IPS-20b (cell line): ENCODE data around the gene JMJD1C.
"Not testable (repeated sequence)": the region's sequence is repeated elsewhere in the genome, so short reads cannot be mapped to it uniquely, and the experiment has no call there.

Source experiments
- H3K27ac ChIP-seq: one replicate; pipeline ENCODE4 v1.5.1; 2013; ENCODE audit warnings: low read length
- H3K27me3 ChIP-seq: 2 replicates; pipeline ENCODE4 v1.6.1; 2013; ENCODE audit warnings: mild to moderate bottlenecking, low read length, inconsistent platforms; ENCODE audit not compliant: insufficient read depth
- H3K36me3 ChIP-seq: 2 replicates; pipeline ENCODE4 v1.6.1; 2013; ENCODE audit warnings: low read depth, mild to moderate bottlenecking, inconsistent platforms, low read length, moderate library complexity; ENCODE audit not compliant: insufficient read depth
- H3K4me1 ChIP-seq: 2 replicates; pipeline ENCODE4 v1.6.1; 2013; ENCODE audit warnings: mild to moderate bottlenecking, control low read depth, inconsistent platforms, low read length, moderate library complexity; ENCODE audit not compliant: insufficient read depth
- H3K4me3 ChIP-seq: 2 replicates; pipeline ENCODE4 v1.5.1; 2013; ENCODE audit warnings: mild to moderate bottlenecking, low read length, inconsistent platforms
- H3K9ac ChIP-seq: 2 replicates; pipeline ENCODE4 v1.6.1; 2013; ENCODE audit warnings: low read depth, mild to moderate bottlenecking, inconsistent platforms, low read length, moderate library complexity
- H3K9me3 ChIP-seq: 2 replicates; pipeline ENCODE4 v1.6.1; 2013; ENCODE audit warnings: mild to moderate bottlenecking, low read depth, low read length, inconsistent platforms; ENCODE audit not compliant: insufficient read depth

JMJD1C gene, protein sequence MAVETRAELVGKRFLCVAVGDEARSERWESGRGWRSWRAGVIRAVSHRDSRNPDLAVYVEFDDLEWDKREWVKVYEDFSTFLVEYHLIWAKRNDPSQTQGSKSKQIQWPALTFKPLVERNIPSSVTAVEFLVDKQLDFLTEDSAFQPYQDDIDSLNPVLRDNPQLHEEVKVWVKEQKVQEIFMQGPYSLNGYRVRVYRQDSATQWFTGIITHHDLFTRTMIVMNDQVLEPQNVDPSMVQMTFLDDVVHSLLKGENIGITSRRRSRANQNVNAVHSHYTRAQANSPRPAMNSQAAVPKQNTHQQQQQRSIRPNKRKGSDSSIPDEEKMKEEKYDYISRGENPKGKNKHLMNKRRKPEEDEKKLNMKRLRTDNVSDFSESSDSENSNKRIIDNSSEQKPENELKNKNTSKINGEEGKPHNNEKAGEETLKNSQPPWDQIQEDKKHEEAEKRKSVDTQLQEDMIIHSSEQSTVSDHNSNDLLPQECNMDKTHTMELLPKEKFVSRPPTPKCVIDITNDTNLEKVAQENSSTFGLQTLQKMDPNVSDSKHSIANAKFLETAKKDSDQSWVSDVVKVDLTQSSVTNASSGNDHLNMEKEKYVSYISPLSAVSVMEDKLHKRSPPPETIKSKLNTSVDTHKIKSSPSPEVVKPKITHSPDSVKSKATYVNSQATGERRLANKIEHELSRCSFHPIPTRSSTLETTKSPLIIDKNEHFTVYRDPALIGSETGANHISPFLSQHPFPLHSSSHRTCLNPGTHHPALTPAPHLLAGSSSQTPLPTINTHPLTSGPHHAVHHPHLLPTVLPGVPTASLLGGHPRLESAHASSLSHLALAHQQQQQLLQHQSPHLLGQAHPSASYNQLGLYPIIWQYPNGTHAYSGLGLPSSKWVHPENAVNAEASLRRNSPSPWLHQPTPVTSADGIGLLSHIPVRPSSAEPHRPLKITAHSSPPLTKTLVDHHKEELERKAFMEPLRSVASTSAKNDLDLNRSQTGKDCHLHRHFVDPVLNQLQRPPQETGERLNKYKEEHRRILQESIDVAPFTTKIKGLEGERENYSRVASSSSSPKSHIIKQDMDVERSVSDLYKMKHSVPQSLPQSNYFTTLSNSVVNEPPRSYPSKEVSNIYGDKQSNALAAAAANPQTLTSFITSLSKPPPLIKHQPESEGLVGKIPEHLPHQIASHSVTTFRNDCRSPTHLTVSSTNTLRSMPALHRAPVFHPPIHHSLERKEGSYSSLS (N-terminal part only)

DNA sequence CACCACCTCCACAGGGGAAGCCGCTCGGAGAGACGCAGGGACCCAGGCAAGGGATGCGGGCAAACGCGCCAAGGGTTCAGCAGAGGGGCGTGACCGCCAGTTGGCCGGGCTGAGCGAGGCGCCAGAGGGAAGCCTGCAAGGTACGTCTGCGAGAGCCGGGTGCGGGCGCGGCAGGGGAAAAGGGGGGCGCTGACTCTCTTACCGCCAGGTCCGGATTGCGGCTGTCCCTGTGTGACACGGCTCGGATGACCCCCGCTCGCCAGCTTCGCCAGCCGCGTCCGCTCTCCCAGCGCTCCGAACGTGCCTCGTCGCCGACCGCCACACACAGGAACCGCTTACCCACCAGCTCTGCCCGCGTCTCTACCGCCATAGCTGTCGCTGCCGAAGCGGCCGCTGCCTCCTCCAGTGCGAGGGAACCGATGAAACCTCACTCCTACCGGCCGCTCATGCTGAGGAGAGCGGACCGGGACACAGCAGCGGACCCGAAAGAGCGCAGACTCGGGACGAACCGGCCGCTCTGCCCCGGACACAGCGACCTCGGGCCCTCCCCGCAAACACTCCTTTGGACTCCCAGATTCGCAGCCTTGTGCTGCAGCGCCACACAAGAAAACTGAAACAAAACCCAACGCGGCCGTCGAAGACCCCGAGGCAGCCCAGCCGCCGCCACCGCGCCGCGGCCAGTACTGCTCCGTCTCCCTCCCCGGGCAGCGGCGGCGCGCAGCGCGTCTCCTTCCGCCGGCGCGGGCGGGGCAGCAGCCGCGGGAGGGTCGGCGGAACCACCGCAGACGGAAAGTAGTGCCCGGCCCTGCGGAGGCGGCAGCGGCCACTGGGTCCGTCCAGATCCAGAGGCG lies at the start of gene JMJD1C:
Gene JMJD1C (minus strand): TSS at position 685 of the 851 bp plus-strand sequence. CDS start 315 bp downstream, at position 370.
- Histone ChIP-seq H3K27ac (peak within 1 kb of the TSS; percentile 65), H3K36me3 (no peaks in the 10 kb centered on the region), H3K9ac (peak within 1 kb of the TSS; percentile 85), H3K4me3 (peak within 1 kb of the TSS; percentile 87), H3K27me3 (no peaks in the 10 kb centered on the region), H3K4me1 (peaks cover 3% of the 10 kb centered on the region; the same call in 1 of the 2 replicates), H3K9me3 (no peaks in the 10 kb centered on the region)

- Histone ChIP-seq H3K4me3 (peak overlapping the region; percentile 5; the same call in 1 of the 2 replicates), H3K36me3 (no peaks in the 10 kb centered on the region; the same call in 1 of the 2 replicates), H3K9ac (peak overlapping the region; percentile 47; the same call in 1 of the 2 replicates), H3K27ac (peak overlapping the region; percentile 3), H3K9me3 (0 out of 2 replicates have a peak, but pooled peaks cover 5% of the 10 kb centered on the region), H3K27me3 (no peaks in the 10 kb centered on the region), H3K4me1 (peaks cover 39% of the 10 kb centered on the region)
Observed at GRCh38 chr10:63515002-63515763, 49.4 kb upstream of the JMJD1C start.

DNA sequence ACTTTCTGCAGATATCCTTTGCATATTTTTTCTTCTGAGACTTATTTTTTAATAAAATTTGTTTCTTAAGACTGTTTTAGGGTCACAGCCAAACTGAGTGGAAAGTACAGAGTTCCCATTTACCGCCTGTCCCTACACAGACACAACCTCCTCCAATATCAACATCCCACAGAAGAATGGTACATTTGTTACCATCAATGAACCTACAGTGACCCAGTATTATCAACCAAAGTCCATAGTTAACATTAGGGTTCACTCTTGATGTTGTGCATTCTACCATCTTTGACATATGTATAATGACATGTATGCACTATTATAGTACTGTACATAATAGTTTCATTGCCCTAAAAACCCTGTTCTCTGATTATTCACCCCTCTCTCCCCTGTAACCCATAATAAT lies 40.8 kb upstream of the JMJD1C start:
- no peaks in the 10 kb centered on the region for H3K36me3 ChIP-seq
- no peaks in the 10 kb centered on the region for H3K27me3 ChIP-seq
- no peak overlapping the region for H3K27ac ChIP-seq
- no peak overlapping the region for H3K4me3 ChIP-seq
- H3K9ac ChIP-seq = no peak overlapping the region
- peaks cover 26% of the 10 kb centered on the region for H3K4me1 ChIP-seq
- no peaks in the 10 kb centered on the region for H3K9me3 ChIP-seq

DNA sequence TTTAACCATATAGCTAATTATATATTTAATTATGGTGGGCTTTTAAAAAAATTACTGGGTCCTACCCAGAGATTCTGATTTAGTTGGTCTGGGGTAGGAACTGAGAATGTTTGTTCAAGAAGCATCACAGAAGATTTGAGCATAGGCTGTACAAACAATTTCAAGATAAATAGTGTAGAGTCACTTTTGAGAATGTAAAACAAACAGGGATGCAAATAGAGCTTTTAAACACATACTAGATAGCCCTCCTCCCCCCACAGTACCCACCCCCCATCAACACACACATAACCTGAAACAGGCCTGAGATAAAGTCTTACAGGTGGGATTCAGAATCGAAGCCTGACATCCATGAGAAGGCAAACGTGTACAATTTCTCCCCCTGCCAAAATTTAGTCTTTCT lies 39.8 kb upstream of the JMJD1C start:
- Histone ChIP-seq H3K4me3 (no peak overlapping the region), H3K27me3 (no peaks in the 10 kb centered on the region), H3K36me3 (no peaks in the 10 kb centered on the region), H3K9me3 (no peaks in the 10 kb centered on the region), H3K9ac (no peak overlapping the region), H3K27ac (no peak overlapping the region), H3K4me1 (peaks cover 26% of the 10 kb centered on the region)

DNA sequence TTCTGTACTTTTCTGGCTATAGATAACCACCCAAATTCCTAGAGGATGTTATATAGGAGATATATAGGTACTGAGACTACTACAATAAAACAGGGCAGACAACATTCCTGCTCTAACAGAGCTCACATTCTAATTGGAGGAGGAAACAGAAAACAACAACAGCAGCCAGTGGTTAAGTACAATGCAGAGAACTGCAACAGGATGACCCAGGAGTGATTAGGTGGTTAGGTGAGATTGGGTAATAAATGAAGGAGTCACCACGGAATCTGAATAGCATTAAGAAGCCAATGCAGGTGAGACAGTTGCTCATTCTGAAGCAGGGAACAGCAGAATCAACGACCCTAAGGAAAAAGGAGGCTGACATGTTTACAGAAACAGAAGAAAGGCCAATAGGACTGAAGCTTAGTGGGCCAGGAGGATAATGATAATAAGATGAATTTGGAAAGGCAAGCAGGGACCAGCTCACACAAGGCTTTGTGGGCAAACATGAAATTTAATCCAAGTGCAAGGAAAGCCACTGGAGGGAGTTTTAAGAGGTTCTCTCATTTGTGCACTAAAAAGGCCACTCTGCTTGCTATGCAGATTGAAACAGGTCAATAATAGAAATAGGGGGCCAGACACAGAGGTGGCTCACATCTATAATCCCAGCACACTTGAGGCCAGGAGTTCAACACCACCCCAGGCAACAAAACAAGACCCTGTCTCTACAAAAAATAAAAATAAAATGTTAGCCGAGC lies 38.5 kb upstream of the JMJD1C start:
- Histone ChIP-seq H3K27me3 (no peaks in the 10 kb centered on the region), H3K4me3 (no peak overlapping the region), H3K27ac (no peak overlapping the region), H3K4me1 (peaks cover 26% of the 10 kb centered on the region), H3K9me3 (no peaks in the 10 kb centered on the region), H3K9ac (no peak overlapping the region), H3K36me3 (no peaks in the 10 kb centered on the region)

- Histone ChIP-seq H3K27me3 (no peaks in the 10 kb centered on the region), H3K9me3 (no peaks in the 10 kb centered on the region), H3K4me3 (no peak overlapping the region), H3K9ac (no peak overlapping the region), H3K27ac (no peak overlapping the region), H3K36me3 (no peaks in the 10 kb centered on the region), H3K4me1 (peaks cover 26% of the 10 kb centered on the region)
Observed at GRCh38 chr10:63503395-63503794, 37.6 kb upstream of the JMJD1C start.

DNA sequence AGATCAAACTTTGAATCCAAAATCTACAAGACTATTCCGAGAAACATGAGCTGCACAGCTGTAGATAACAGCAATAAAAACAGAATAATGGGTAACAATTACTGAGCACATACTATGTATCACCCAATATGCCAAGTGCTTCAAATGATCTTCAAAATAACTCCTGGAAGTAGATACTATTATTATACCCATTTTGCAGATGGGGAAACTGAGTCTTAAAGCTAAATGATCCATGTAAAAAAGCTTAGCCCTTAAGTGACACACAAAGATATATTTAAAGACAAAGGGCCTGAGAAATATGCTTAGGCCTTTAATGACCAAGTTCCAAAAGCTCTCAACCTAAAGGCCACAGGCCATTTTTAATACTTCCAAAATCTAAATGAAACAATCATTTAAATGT lies 37.1 kb upstream of the JMJD1C start:
- H3K9ac ChIP-seq = no peak overlapping the region
- H3K27me3 ChIP-seq = no peaks in the 10 kb centered on the region
- peaks cover 26% of the 10 kb centered on the region for H3K4me1 ChIP-seq
- H3K27ac ChIP-seq = no peak overlapping the region
- H3K4me3 ChIP-seq = no peak overlapping the region
- no peaks in the 10 kb centered on the region for H3K9me3 ChIP-seq
- no peaks in the 10 kb centered on the region for H3K36me3 ChIP-seq

DNA sequence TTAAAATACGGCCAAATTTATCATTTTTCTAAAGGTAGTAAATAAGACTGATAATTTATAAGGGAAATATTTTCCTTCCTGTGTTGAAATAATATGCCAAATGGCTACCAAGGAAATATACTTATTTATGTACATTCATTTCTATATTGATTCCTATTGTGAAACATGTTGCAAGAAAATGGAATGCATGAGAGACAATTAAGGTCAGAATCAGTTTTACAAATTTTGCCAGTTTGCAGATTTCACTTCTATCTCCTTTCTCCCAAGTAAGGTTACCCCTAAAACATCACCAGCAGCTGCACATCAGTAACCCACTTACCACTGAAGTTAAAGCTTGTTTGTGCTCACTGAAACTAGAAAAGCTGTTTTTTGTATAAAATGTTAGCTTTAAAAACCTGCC lies 36.2 kb upstream of the JMJD1C start:
- no peaks in the 10 kb centered on the region for H3K36me3 ChIP-seq
- no peaks in the 10 kb centered on the region for H3K27me3 ChIP-seq
- peaks cover 25% of the 10 kb centered on the region for H3K4me1 ChIP-seq
- H3K9ac ChIP-seq = no peak overlapping the region
- no peak overlapping the region for H3K4me3 ChIP-seq
- no peaks in the 10 kb centered on the region for H3K9me3 ChIP-seq
- no peak overlapping the region for H3K27ac ChIP-seq

DNA sequence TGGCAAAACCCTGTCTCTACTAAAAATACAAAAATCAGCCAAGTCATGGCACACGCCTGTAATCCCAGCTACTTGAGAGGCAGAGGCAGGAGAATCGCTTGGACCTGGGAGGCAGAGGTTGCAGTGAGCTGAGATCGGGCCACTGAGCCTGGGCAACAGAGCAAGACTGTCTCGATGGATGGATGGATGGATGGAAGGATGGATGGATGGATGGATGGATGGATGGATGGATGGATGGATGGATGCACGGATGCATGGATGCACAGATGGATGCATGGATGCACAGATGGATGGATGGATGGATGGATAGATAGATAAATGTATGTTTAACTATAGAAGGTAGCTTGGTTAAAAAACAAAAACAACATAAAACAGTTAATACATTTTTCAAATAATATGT lies 34.8 kb upstream of the JMJD1C start:
- not testable (repeated sequence) for H3K36me3 ChIP-seq, H3K27me3 ChIP-seq, H3K27ac ChIP-seq, H3K4me3 ChIP-seq, H3K9ac ChIP-seq, H3K9me3 ChIP-seq
- H3K4me1 ChIP-seq = peaks cover 15% of the 10 kb centered on the region

GRCh38 chr10:63498665-63499064 lies 32.9 kb upstream of the JMJD1C start:
- Histone ChIP-seq H3K4me1 (no peaks in the 10 kb centered on the region; the same call in 1 of the 2 replicates), H3K9ac (no peak overlapping the region), H3K4me3 (no peak overlapping the region), H3K27me3 (no peaks in the 10 kb centered on the region), H3K27ac (no peak overlapping the region), H3K36me3 (no peaks in the 10 kb centered on the region), H3K9me3 (no peaks in the 10 kb centered on the region)
